ENCODE results near the gene CALB2.

- TF ChIP-seq, protein P1, sequence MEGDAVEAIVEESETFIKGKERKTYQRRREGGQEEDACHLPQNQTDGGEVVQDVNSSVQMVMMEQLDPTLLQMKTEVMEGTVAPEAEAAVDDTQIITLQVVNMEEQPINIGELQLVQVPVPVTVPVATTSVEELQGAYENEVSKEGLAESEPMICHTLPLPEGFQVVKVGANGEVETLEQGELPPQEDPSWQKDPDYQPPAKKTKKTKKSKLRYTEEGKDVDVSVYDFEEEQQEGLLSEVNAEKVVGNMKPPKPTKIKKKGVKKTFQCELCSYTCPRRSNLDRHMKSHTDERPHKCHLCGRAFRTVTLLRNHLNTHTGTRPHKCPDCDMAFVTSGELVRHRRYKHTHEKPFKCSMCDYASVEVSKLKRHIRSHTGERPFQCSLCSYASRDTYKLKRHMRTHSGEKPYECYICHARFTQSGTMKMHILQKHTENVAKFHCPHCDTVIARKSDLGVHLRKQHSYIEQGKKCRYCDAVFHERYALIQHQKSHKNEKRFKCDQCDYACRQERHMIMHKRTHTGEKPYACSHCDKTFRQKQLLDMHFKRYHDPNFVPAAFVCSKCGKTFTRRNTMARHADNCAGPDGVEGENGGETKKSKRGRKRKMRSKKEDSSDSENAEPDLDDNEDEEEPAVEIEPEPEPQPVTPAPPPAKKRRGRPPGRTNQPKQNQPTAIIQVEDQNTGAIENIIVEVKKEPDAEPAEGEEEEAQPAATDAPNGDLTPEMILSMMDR (IDR thresholded peaks at IDR 0.05): no peak
- no peak for TF ChIP-seq POLR2A (IDR thresholded peaks at IDR 0.05)
- no peak for TF ChIP-seq EP300 (IDR thresholded peaks at IDR 0.05)
- TF ChIP-seq POLR2AphosphoS5 (IDR thresholded peaks at IDR 0.05): no peak
These were observed 908 bp downstream of the CALB2 start for GRCh38 chr16:71359431-71359830.
